Measurements from ENCODE around the gene OR10C1.

The OR10C1 gene

GRCh38 chr6:29486577-29486976, 47.5 kb downstream of the OR10C1 start:
- TF ChIP-seq WT1 (tag by site-specific recombination; IDR thresholded peaks at IDR 0.05) (no peak), ZNF530 (tag by site-specific recombination; IDR thresholded peaks at IDR 0.05; ENCODE audit: low read depth) (no peak), ZIC2 (tag by site-specific recombination; IDR thresholded peaks at IDR 0.05) (peak; percentile 31; the same call in 1 of the 2 replicates)
- Histone ChIP-seq H3K4me1 (ENCODE audit: control insufficient read depth, insufficient read depth, low read length) (no peaks in the 10 kb centered on the region), H3K9me3 (ENCODE audit: control insufficient read depth, insufficient read depth, low read depth, low read length) (no peaks in the 10 kb centered on the region), H3K4me3 (ENCODE audit: low read depth, low read length) (no peak overlapping the region), H3K27ac (ENCODE audit: extremely low read depth, low read depth, low read length) (no peak overlapping the region), H3K36me3 (ENCODE audit: control insufficient read depth in 2 of 2, insufficient read depth in 1 of 2, low read length in 2 of 2) (no peaks in the 10 kb centered on the region)
- CTCF ChIA-PET, result no interaction called here
- POLR2A ChIA-PET, result no interaction called here

- Histone ChIP-seq H3K27ac (ENCODE audit: extremely low read depth, low read depth, low read length) (no peak overlapping the region), H3K36me3 (ENCODE audit: control insufficient read depth in 2 of 2, insufficient read depth in 1 of 2, low read length in 2 of 2) (no peaks in the 10 kb centered on the region), H3K9me3 (ENCODE audit: control insufficient read depth, insufficient read depth, low read depth, low read length) (no peaks in the 10 kb centered on the region), H3K4me3 (ENCODE audit: low read depth, low read length) (no peak overlapping the region), H3K4me1 (ENCODE audit: control insufficient read depth, insufficient read depth, low read length) (no peaks in the 10 kb centered on the region)
- ChIA-PET CTCF (no interaction called here), POLR2A (no interaction called here)
- TF ChIP-seq ZNF658 (tag by site-specific recombination; IDR thresholded peaks at IDR 0.05) (no peak), ZXDB (tag by site-specific recombination; IDR thresholded peaks at IDR 0.05) (no peak), ZNF138 (tag by site-specific recombination; IDR thresholded peaks at IDR 0.05; ENCODE audit: borderline replicate concordance) (no peak), ATF2 (tag by site-specific recombination; IDR thresholded peaks at IDR 0.05; ENCODE audit: low read depth) (no peak), YY1 (tag by site-specific recombination; IDR thresholded peaks at IDR 0.05) (no peak), ZBTB26 (tag by site-specific recombination; optimal IDR thresholded peaks at IDR 0.05) (no peak), RBAK (tag by site-specific recombination; IDR thresholded peaks at IDR 0.05) (no peak), ZNF2 (tag by site-specific recombination; IDR thresholded peaks at IDR 0.05) (no peak), ZNF211 (tag by site-specific recombination; IDR thresholded peaks at IDR 0.05; ENCODE audit: low read depth) (no peak), ZNF302 (tag by site-specific recombination; IDR thresholded peaks at IDR 0.05; ENCODE audit: low read depth) (no peak)
Measured at GRCh38 chr6:29487131-29487530, 48.0 kb downstream of the OR10C1 start.

GRCh38 chr6:29487660-29488059, 48.6 kb downstream of the OR10C1 start, which contains the start of gene MAS1L:
TSS of gene MAS1L (minus strand) at chr6:29487956. CDS start at chr6:29487902, 54 bp downstream.
- CTCF ChIA-PET, result no interaction called here
- H3K9me3 ChIP-seq (ENCODE audit: control insufficient read depth, insufficient read depth, low read depth, low read length), result no peaks in the 10 kb centered on the region
- no peak within 1 kb of the TSS for H3K4me3 ChIP-seq (ENCODE audit: low read depth, low read length)
- POLR2A ChIA-PET, result no interaction called here
- no peaks in the 10 kb centered on the region for H3K4me1 ChIP-seq (ENCODE audit: control insufficient read depth, insufficient read depth, low read length)
- H3K36me3 ChIP-seq (ENCODE audit: control insufficient read depth in 2 of 2, insufficient read depth in 1 of 2, low read length in 2 of 2), result no peaks in the 10 kb centered on the region
- H3K27ac ChIP-seq (ENCODE audit: extremely low read depth, low read depth, low read length), result no peak within 1 kb of the TSS
- no peak for TF ChIP-seq SCRT1 (tag by site-specific recombination; IDR thresholded peaks at IDR 0.05; ENCODE audit: borderline replicate concordance)
- no peak for TF ChIP-seq ZNF530 (tag by site-specific recombination; IDR thresholded peaks at IDR 0.05; ENCODE audit: low read depth)
- TF ChIP-seq ZNF184 (tag by site-specific recombination; IDR thresholded peaks at IDR 0.05), result no peak
- no peak for TF ChIP-seq ZNF623 (tag by site-specific recombination; IDR thresholded peaks at IDR 0.05)
- TF ChIP-seq ZNF596 (tag by site-specific recombination; IDR thresholded peaks at IDR 0.05), result no peak
- TF ChIP-seq ZNF404 (tag by site-specific recombination; IDR thresholded peaks at IDR 0.05), result no peak
- no peak for TF ChIP-seq IKZF3 (tag by site-specific recombination; IDR thresholded peaks at IDR 0.05)
- TF ChIP-seq MYNN (tag by site-specific recombination; IDR thresholded peaks at IDR 0.05; ENCODE audit: borderline replicate concordance), result no peak
- TF ChIP-seq KLF7 (tag by site-specific recombination; IDR thresholded peaks at IDR 0.05; ENCODE audit: borderline replicate concordance), result no peak
- TF ChIP-seq ELK4 (IDR thresholded peaks at IDR 0.05; ENCODE audit: borderline replicate concordance, low read depth, low read length), result no peak

All from HEK293 (cell line).